Gastrocnemius medialis (tissue), 4 donors: ENCODE data around the gene FBXO24. TPM values are rescaled to one million over a fixed set of nuclear protein-coding genes. Genes with fewer than 3 reads are reported as not detected.
A peak's percentile ranks its signal among the peaks of the same experiment; 100 is the strongest.

Source experiments
- ATAC-seq, 2 donors: fragments of 150-250 bp; one replicate each; pipeline ENCODE4 v1.9.1; 2016
- DNase-seq, 2 donors: peaks; one replicate each; pipeline ENCODE4 v3.0.0-alpha.2; 2019
- H3K27ac ChIP-seq, 4 donors: fragments of 200-600 bp; sonication (generic); 1 replicate in 1 of 4; 2 replicates in 3 of 4; pipeline ENCODE4 v1.5.1; 2016 to 2018; ENCODE audit warnings: mild to moderate bottlenecking in 2 of 4, moderate library complexity in 1 of 4
- H3K27me3 ChIP-seq, 3 donors: fragments of 200-600 bp; sonication (generic) in 2 of 3; 1 replicate in 1 of 3; 2 replicates in 2 of 3; pipeline versions ENCODE4 v1.5.1 to v1.6.0; 2016 to 2019; ENCODE audit warnings: mild to moderate bottlenecking in 1 of 3, moderate library complexity in 1 of 3
- H3K36me3 ChIP-seq, 2 donors: fragments of 200-600 bp; sonication (generic) in 1 of 2; one replicate each; pipeline ENCODE4 v1.5.1; 2017 to 2018
- H3K4me1 ChIP-seq, 2 donors: fragments of 200-600 bp; sonication (generic) in 1 of 2; one replicate each; pipeline ENCODE4 v1.5.1; 2016 to 2017; ENCODE audit warnings: mild to moderate bottlenecking in 2 of 2
- H3K4me3 ChIP-seq, 4 donors: fragments of 200-600 bp; sonication (generic) in 3 of 4; 1 replicate in 1 of 4; 2 replicates in 3 of 4; pipeline ENCODE4 v1.5.1; 2016 to 2019; ENCODE audit warnings: mild to moderate bottlenecking in 2 of 4
- H3K9me3 ChIP-seq, 3 donors: fragments of 200-600 bp; sonication (generic) in 2 of 3; 1 replicate in 1 of 3; 2 replicates in 2 of 3; pipeline ENCODE4 v1.5.1; 2016 to 2019
- CTCF ChIP-seq, 5 experiments: fragments of 450-650 bp in 3 of 5; fragments of 200-600 bp in 2 of 5; sonication (generic) in 2 of 5; IDR thresholded peaks in 4 of 5; conservative IDR thresholded peaks in 1 of 5; 1 replicate in 4 of 5; 2 replicates in 1 of 5; pipeline ENCODE4 v1.5.1; 2016 to 2019; ENCODE audit warnings: antibody characterized with exemption in 5 of 5, mild to moderate bottlenecking in 3 of 5, moderate library complexity in 3 of 5
- POLR2A ChIP-seq, 2 donors: fragments of 450-650 bp; IDR thresholded peaks; one replicate each; pipeline ENCODE4 v1.6.1; 2017; ENCODE audit warnings: antibody characterized with exemption in 2 of 2, mild to moderate bottlenecking in 2 of 2, moderate library complexity in 2 of 2
- in situ Hi-C, 4 donors: fragments of 200-750 bp; cut with MboI; loops; one replicate each; pipeline versions ENCODE4 v1.15.0 to v1.8.0; 2017; ENCODE audit warnings: low sequenced_read_pairs in 4 of 4
- intact Hi-C: fragments of 100-400 bp; cut with DNase I; formaldehyde crosslinking; loops from one replicate; pipeline ENCODE4 v1.15.1; 2023; ENCODE audit warnings: low total_unique reads
- total RNA-seq, 4 donors: library from RNA; depleted of rRNA; stranded (reverse); fragments of >200 nt; gene quantifications; one replicate each; pipeline versions ENCODE4 v1.1.0 to v1.2.3, GENCODE V29; 2016

The FBXO24 gene
- total RNA-seq, 4 donors from 2014 or later = not detected

- Histone ChIP-seq H3K9me3 (no peaks in the 10 kb centered on the region), H3K4me1 (peaks cover 11 to 30% of the 10 kb centered on the region in 2 donors), H3K27ac (peak overlapping the region in 2 of 4 donors; percentile 47 to 92), H3K36me3 (peaks cover 0 to 45% of the 10 kb centered on the region in 2 donors), H3K4me3 (no peak overlapping the region), H3K27me3 (no peaks in the 10 kb centered on the region)
- intact Hi-C loops (no loop called here), in situ Hi-C loops (loop anchor here in 1 of 4 donors (10.0 to 25.0 kb wide), 2 partner anchors 112 to 280 kb away; partner anchors contain the start of genes GIGYF1, SLC12A9 and TRIP6)
- TF ChIP-seq POLR2A (IDR thresholded peaks at IDR 0.05) = no peak
- no peak for TF ChIP-seq CTCF (IDR thresholded peaks at IDR 0.05 in 4 of 5, conservative IDR thresholded peaks at IDR 0.05 in 1 of 5)
- ATAC-seq (no peak), DNase-seq (no peak)
These were observed 3.5 kb upstream of the FBXO24 start for GRCh38 chr7:100582650-100583049.

- peaks cover 11 to 30% of the 10 kb centered on the region in 2 donors for H3K4me1 ChIP-seq
- H3K9me3 ChIP-seq = no peaks in the 10 kb centered on the region
- ATAC-seq (no peak), DNase-seq (peak; percentile 41 to 48)
- peak overlapping the region in 3 of 4 donors; percentile 92 to 97 (median 96) for H3K27ac ChIP-seq
- TF ChIP-seq POLR2A (IDR thresholded peaks at IDR 0.05) = no peak
- no peak for TF ChIP-seq CTCF (IDR thresholded peaks at IDR 0.05 in 4 of 5, conservative IDR thresholded peaks at IDR 0.05 in 1 of 5)
- H3K4me3 ChIP-seq = peak overlapping the region in 3 of 4 donors; percentile 89 to 98 (median 97)
- intact Hi-C loops = no loop called here
- in situ Hi-C loops = loop anchor here in 1 of 4 donors (10.0 to 25.0 kb wide), 2 partner anchors 111 to 279 kb away; partner anchors contain the start of genes GIGYF1, SLC12A9 and TRIP6
- H3K36me3 ChIP-seq = peaks cover 0 to 38% of the 10 kb centered on the region in 2 donors
- H3K27me3 ChIP-seq = no peaks in the 10 kb centered on the region
These were observed 2.7 kb upstream of the FBXO24 start for GRCh38 chr7:100583132-100584053.

- DNase-seq (no peak), ATAC-seq (no peak)
- H3K9me3 ChIP-seq = no peaks in the 10 kb centered on the region
- H3K4me1 ChIP-seq = peaks cover 11 to 30% of the 10 kb centered on the region in 2 donors
- peak overlapping the region; percentile 92 to 97 (median 96) for H3K27ac ChIP-seq
- in situ Hi-C loops (loop anchor here in 1 of 4 donors (10.0 to 25.0 kb wide), 2 partner anchors 111 to 278 kb away; partner anchors contain the start of genes GIGYF1, SLC12A9 and TRIP6), intact Hi-C loops (no loop called here)
- no peak for TF ChIP-seq POLR2A (IDR thresholded peaks at IDR 0.05)
- no peak for TF ChIP-seq CTCF (IDR thresholded peaks at IDR 0.05 in 4 of 5, conservative IDR thresholded peaks at IDR 0.05 in 1 of 5)
- H3K36me3 ChIP-seq = peaks cover 0 to 30% of the 10 kb centered on the region in 2 donors
- peak overlapping the region; percentile 89 to 98 (median 96) for H3K4me3 ChIP-seq
- H3K27me3 ChIP-seq = no peaks in the 10 kb centered on the region
These were observed 2.0 kb upstream of the FBXO24 start for GRCh38 chr7:100584054-100584682.

- Histone ChIP-seq H3K27ac (peak overlapping the region; percentile 92 to 97 (median 96)), H3K4me1 (peaks cover 11 to 30% of the 10 kb centered on the region in 2 donors), H3K4me3 (peak overlapping the region; percentile 89 to 98 (median 96)), H3K9me3 (no peaks in the 10 kb centered on the region), H3K36me3 (peaks cover 0 to 23% of the 10 kb centered on the region in 2 donors), H3K27me3 (no peaks in the 10 kb centered on the region)
- in situ Hi-C loops = loop anchor here in 1 of 4 donors (10.0 to 25.0 kb wide), 2 partner anchors 110 to 277 kb away; partner anchors contain the start of genes GIGYF1, SLC12A9 and TRIP6
- TF ChIP-seq POLR2A (IDR thresholded peaks at IDR 0.05) (no peak), CTCF (IDR thresholded peaks at IDR 0.05 in 4 of 5, conservative IDR thresholded peaks at IDR 0.05 in 1 of 5) (no peak)
- intact Hi-C loops = no loop called here
- no peak for ATAC-seq
- no peak for DNase-seq
These were observed 1.2 kb upstream of the FBXO24 start for GRCh38 chr7:100584683-100585510.
